ENCODE measurements around the gene ACTL6B. TPM values are rescaled to one million over a fixed set of nuclear protein-coding genes. Genes with fewer than 3 reads are reported as not detected.
A peak's percentile ranks its signal among the peaks of the same experiment; 100 is the strongest.
"Not testable (repeated sequence)": the region's sequence is repeated elsewhere in the genome, so short reads cannot be mapped to it uniquely, and the experiment has no call there.

The ACTL6B gene
- polyA plus RNA-seq, 2 of the 4 experiments (the other 2 are of a cell fraction), result not detected

GRCh38 chr7:100665168-100665726 is 9.0 kb upstream of the ACTL6B start (continued):
- TF ChIP-seq, protein P1, sequence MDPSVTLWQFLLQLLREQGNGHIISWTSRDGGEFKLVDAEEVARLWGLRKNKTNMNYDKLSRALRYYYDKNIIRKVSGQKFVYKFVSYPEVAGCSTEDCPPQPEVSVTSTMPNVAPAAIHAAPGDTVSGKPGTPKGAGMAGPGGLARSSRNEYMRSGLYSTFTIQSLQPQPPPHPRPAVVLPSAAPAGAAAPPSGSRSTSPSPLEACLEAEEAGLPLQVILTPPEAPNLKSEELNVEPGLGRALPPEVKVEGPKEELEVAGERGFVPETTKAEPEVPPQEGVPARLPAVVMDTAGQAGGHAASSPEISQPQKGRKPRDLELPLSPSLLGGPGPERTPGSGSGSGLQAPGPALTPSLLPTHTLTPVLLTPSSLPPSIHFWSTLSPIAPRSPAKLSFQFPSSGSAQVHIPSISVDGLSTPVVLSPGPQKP (IDR thresholded peaks at IDR 0.05; ENCODE audit: low read depth, low read length), result no peak
- no peak for TF ChIP-seq SMC3 (IDR thresholded peaks at IDR 0.05)

GRCh38 chr7:100662194-100662776 is 6.0 kb upstream of the ACTL6B start:
- H3K9me3 ChIP-seq; H3K27ac ChIP-seq; H3K4me2 ChIP-seq; ATAC-seq; FAIRE-seq; H3K4me3 ChIP-seq; DNase-seq (ENCODE audit: low read depth in 1 of 2, low spot score in 1 of 2); H3K4me1 ChIP-seq: not testable (repeated sequence)
- 62% methylated on average over 12 of the region's 12 CpGs for WGBS (ENCODE audit: missing lambda C conversion rate)
- CTCF ChIA-PET, result interaction anchor here (0.6 to 4.1 kb wide), 5 partner anchors 29 to 1378 kb away, joined by 3 to 20 read pairs (median 5); partner anchors contain the start of genes POP7 and SLC12A9
- POLR2A ChIA-PET, result interaction anchor here (2.8 kb wide), 1 partner anchor 11 kb away, joined by 7 read pairs; the partner anchor contains the start of gene GNB2

GRCh38 chr7:100654908-100655831 is 1.1 kb downstream of the ACTL6B start:
- Histone ChIP-seq H3K4me2 (no peak overlapping the region), H3K4me1 (peaks cover 6% of the 10 kb centered on the region; the same call in 2 of the 3 replicates), H3K27ac (no peak overlapping the region), H3K9me3 (no peaks in the 10 kb centered on the region), H3K4me3 (no peak overlapping the region)
- no peak for DNase-seq (ENCODE audit: low read depth in 1 of 2, low spot score in 1 of 2)
- 27% methylated on average over 22 of the region's 25 CpGs for WGBS (ENCODE audit: missing lambda C conversion rate)
- FAIRE-seq, result no peak
- TF ChIP-seq CBX8 (IDR thresholded peaks at IDR 0.05) (no peak), MYC (IDR thresholded peaks at IDR 0.05; ENCODE audit: borderline replicate concordance, low read length) (no peak), REST (IDR thresholded peaks at IDR 0.05) (no peak), RAD21 (conservative IDR thresholded peaks at IDR 0.05 in 1 of 2, IDR thresholded peaks at IDR 0.05 in 1 of 2) (no peak), POLR2AphosphoS2 (conservative IDR thresholded peaks at IDR 0.05; ENCODE audit: low read length) (no peak), EHMT2 (IDR thresholded peaks at IDR 0.05; ENCODE audit: low read depth) (no peak), HMGXB4 (CRISPR knock-in tag; IDR thresholded peaks at IDR 0.05; ENCODE audit: borderline replicate concordance) (no peak), HES2 (IDR thresholded peaks at IDR 0.05) (no peak), HOXB13 (CRISPR knock-in tag; IDR thresholded peaks at IDR 0.05; ENCODE audit: low read depth) (no peak), CHD2 (IDR thresholded peaks at IDR 0.05; ENCODE audit: low read length, partially characterized antibody) (no peak), ZC3H11A (IDR thresholded peaks at IDR 0.05) (no peak), BHLHE40 (IDR thresholded peaks at IDR 0.05; ENCODE audit: low read depth, low read length) (no peak)
- TF ChIP-seq, protein P2, sequence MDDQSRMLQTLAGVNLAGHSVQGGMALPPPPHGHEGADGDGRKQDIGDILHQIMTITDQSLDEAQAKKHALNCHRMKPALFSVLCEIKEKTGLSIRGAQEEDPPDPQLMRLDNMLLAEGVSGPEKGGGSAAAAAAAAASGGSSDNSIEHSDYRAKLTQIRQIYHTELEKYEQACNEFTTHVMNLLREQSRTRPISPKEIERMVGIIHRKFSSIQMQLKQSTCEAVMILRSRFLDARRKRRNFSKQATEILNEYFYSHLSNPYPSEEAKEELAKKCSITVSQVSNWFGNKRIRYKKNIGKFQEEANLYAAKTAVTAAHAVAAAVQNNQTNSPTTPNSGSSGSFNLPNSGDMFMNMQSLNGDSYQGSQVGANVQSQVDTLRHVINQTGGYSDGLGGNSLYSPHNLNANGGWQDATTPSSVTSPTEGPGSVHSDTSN (IDR thresholded peaks at IDR 0.05), result no peak
- TF ChIP-seq, protein P3, sequence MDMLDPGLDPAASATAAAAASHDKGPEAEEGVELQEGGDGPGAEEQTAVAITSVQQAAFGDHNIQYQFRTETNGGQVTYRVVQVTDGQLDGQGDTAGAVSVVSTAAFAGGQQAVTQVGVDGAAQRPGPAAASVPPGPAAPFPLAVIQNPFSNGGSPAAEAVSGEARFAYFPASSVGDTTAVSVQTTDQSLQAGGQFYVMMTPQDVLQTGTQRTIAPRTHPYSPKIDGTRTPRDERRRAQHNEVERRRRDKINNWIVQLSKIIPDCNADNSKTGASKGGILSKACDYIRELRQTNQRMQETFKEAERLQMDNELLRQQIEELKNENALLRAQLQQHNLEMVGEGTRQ (IDR thresholded peaks at IDR 0.05), result no peak
- TF ChIP-seq, protein P4, sequence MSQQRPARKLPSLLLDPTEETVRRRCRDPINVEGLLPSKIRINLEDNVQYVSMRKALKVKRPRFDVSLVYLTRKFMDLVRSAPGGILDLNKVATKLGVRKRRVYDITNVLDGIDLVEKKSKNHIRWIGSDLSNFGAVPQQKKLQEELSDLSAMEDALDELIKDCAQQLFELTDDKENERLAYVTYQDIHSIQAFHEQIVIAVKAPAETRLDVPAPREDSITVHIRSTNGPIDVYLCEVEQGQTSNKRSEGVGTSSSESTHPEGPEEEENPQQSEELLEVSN (IDR thresholded peaks at IDR 0.05; ENCODE audit: borderline replicate concordance, low read depth), result no peak
- ChIA-PET CTCF (interaction anchor here (1.6 to 3.9 kb wide), 3 partner anchors 19 to 37 kb away, joined by 3 to 25 read pairs (median 9); no protein-coding TSS in a partner anchor), POLR2A (no interaction called here)
- ATAC-seq, result peak; percentile 25 to 32; a peak in 4 of 6 replicates
